H1 (cell line): ENCODE results near the gene TCF19. TPM values are rescaled to one million over a fixed set of nuclear protein-coding genes. Genes with fewer than 3 reads are reported as not detected.

ENCODE experiments used
- CHD1 ChIP-seq: IDR thresholded peaks from 2 replicates; pipeline ENCODE4 v1.6.1; 2012; ENCODE audit warnings: low read depth, low read length, improper control_type of control experiment
- CREB1 ChIP-seq: IDR thresholded peaks from 2 replicates; pipeline ENCODE4 v1.6.1; 2012; ENCODE audit warnings: inconsistent platforms
- E2F6 ChIP-seq: IDR thresholded peaks from 2 replicates; pipeline ENCODE4 v1.6.1; 2012; ENCODE audit warnings: inconsistent platforms
- SIX5 ChIP-seq: IDR thresholded peaks from 2 replicates; pipeline ENCODE4 v1.6.1; 2011; ENCODE audit warnings: mild to moderate bottlenecking, low read depth, low read length
- SUZ12 ChIP-seq: fragments of 200-600 bp; sonication (generic); IDR thresholded peaks from 2 replicates; pipeline ENCODE4 v1.6.1; 2012; ENCODE audit warnings: mild to moderate bottlenecking, inconsistent platforms, low read length, moderate library complexity, mixed read lengths
- polyA plus RNA-seq, 7 experiments: library from polyadenylated mRNA; depleted of rRNA in 3 of 7; stranded (reverse) in 5 of 7; unstranded in 2 of 7; fragments of >200 nt in 5 of 7; fragments of 200-250 nt in 2 of 7; gene quantifications; 1 replicate in 5 of 7; 2 replicates in 1 of 7; 4 replicates in 1 of 7; pipeline versions ENCODE4 v1.2.1 to v1.2.3, GENCODE V29; 2011 to 2013; ENCODE audit warnings: missing spikeins in 2 of 7, mixed read lengths in 2 of 7
- total RNA-seq: library from RNA; stranded (reverse); fragmentation: NEBNext Ultra II Directional; extraction: Animal tissue kit (Norgen Biotek cat#: 25700); gene quantifications from 2 replicates; pipeline ENCODE4 v1.2.1, GENCODE V29; 2021

Gene TCF19
- total and polyA plus RNA-seq, 2 of the 8 experiments (the other 6 are each of a cell fraction or from before 2014, with no cell fraction given), result 7.2 to 11.0 TPM

GRCh38 chr6:31144296-31144969 lies 14.0 kb upstream of the TCF19 start (continued):
- TF ChIP-seq SIX5 (no peak), E2F6 (no peak), CHD1 (no peak), CREB1 (no peak), SUZ12 (no peak)
- TF ChIP-seq, all 59 proteins: peak for 0
